GM18507 (cell line): ENCODE measurements around the gene MEFV.

ENCODE experiments used
- DNase-seq: peaks from one replicate; pipeline ENCODE4 v3.0.0; 2011; ENCODE audit warnings: low read depth; ENCODE audit not compliant: insufficient read length; ENCODE audit errors: extremely low spot score
- FAIRE-seq: peaks from 2 replicates; lab custom pipeline; 2011; peaks lifted over from hg19 to GRCh38; lab: Jason Lieb, UNC

The MEFV gene

GRCh38 chr16:3192476-3193019, 63.9 kb downstream of the MEFV start:
- DNase-seq (no peak), FAIRE-seq (no peak)
